Tibial nerve (tissue), 4 donors: ENCODE results near the gene IL1RAP. TPM values are rescaled to one million over a fixed set of nuclear protein-coding genes. Genes with fewer than 3 reads are reported as not detected.

ENCODE experiments used
- DNase-seq, 2 donors: peaks; one replicate each; pipeline ENCODE4 v3.0.0-alpha.2; 2019; ENCODE audit warnings: low spot score in 2 of 2
- H3K27ac ChIP-seq, 4 donors: fragments of 200-600 bp; sonication (generic) in 3 of 4; one replicate each; pipeline ENCODE4 v1.5.1; 2017 to 2019; ENCODE audit warnings: mild to moderate bottlenecking in 1 of 4
- H3K27me3 ChIP-seq, 2 donors: fragments of 200-600 bp; sonication (generic) in 1 of 2; one replicate each; pipeline versions ENCODE4 v1.5.1 to v1.6.0; 2017 to 2019
- H3K36me3 ChIP-seq, 3 donors: fragments of 200-600 bp; sonication (generic); one replicate each; pipeline ENCODE4 v1.5.1; 2018 to 2019
- H3K4me1 ChIP-seq, 4 donors: fragments of 200-600 bp; sonication (generic) in 3 of 4; one replicate each; pipeline ENCODE4 v1.5.1; 2017 to 2019
- H3K4me3 ChIP-seq, 4 donors: fragments of 200-600 bp; sonication (generic) in 3 of 4; one replicate each; pipeline ENCODE4 v1.5.1; 2017 to 2019; ENCODE audit warnings: mild to moderate bottlenecking in 1 of 4, moderate library complexity in 1 of 4
- H3K9me3 ChIP-seq, 4 donors: fragments of 200-600 bp; sonication (generic) in 3 of 4; one replicate each; pipeline ENCODE4 v1.5.1; 2017 to 2019
- EP300 ChIP-seq, 2 donors: sonication (generic); formaldehyde crosslinking; IDR thresholded peaks; one replicate each; pipeline ENCODE4 v1.6.1; 2017; ENCODE audit warnings: antibody characterized with exemption in 2 of 2, mild to moderate bottlenecking in 1 of 2
- POLR2A ChIP-seq, 2 donors: fragments of 450-650 bp; IDR thresholded peaks; one replicate each; pipeline ENCODE4 v1.6.1; 2017; ENCODE audit warnings: antibody characterized with exemption in 2 of 2, mild to moderate bottlenecking in 2 of 2, moderate library complexity in 2 of 2
- WGBS, 2 donors: methylation state at CpG; one replicate each; pipeline ENCODE4 v1.1.5; 2018; 5-methylcytosine and 5-hydroxymethylcytosine counted together
- total RNA-seq, 4 donors: library from RNA; depleted of rRNA; stranded (reverse); fragments of >200 nt; gene quantifications; one replicate each; pipeline ENCODE4 v1.1.0, GENCODE V29; 2016
- TF ChIP-seq, protein P1 (sequence below), 5 experiments: fragments of 200-600 bp in 3 of 5; fragments of 450-650 bp in 2 of 5; sonication (generic) in 3 of 5; IDR thresholded peaks; one replicate each; pipeline ENCODE4 v1.5.1; 2016 to 2019; ENCODE audit warnings: antibody characterized with exemption in 5 of 5, mild to moderate bottlenecking in 3 of 5, moderate library complexity in 2 of 5

The IL1RAP gene
- total RNA-seq, 4 donors from 2014 or later, result 7.2 to 24.5 (median 11.8) TPM

DNA sequence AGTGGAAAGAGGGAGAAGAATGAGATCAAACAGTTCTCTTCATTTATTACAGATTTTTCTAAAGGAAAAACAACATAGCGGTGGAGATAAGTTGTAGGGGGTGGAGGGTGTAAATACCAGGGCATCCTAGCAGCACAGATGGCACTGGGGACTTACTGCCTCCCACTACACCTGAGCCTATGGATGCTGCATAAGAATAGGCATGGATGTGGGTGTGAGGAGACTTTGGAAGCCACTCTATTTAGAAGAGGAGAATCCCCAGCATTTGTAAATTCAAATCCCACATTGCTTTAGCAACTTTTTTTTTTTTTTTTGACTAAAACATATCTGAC, 27.4 kb upstream of the IL1RAP start:
- H3K27ac ChIP-seq, result no peak overlapping the region
- DNase-seq, result no peak
- 4 to 15% methylated on average over 1 of the region's 1 CpG for WGBS, 2 donors
- H3K27me3 ChIP-seq, result no peaks in the 10 kb centered on the region
- H3K9me3 ChIP-seq, result no peaks in the 10 kb centered on the region
- no peak overlapping the region for H3K4me3 ChIP-seq
- H3K36me3 ChIP-seq, result no peaks in the 10 kb centered on the region
- peaks cover 0 to 3% (median 0%) of the 10 kb centered on the region in 4 donors for H3K4me1 ChIP-seq
- no peak for TF ChIP-seq EP300 (IDR thresholded peaks at IDR 0.05)
- TF ChIP-seq POLR2A (IDR thresholded peaks at IDR 0.05), result no peak
- TF ChIP-seq, protein P1, sequence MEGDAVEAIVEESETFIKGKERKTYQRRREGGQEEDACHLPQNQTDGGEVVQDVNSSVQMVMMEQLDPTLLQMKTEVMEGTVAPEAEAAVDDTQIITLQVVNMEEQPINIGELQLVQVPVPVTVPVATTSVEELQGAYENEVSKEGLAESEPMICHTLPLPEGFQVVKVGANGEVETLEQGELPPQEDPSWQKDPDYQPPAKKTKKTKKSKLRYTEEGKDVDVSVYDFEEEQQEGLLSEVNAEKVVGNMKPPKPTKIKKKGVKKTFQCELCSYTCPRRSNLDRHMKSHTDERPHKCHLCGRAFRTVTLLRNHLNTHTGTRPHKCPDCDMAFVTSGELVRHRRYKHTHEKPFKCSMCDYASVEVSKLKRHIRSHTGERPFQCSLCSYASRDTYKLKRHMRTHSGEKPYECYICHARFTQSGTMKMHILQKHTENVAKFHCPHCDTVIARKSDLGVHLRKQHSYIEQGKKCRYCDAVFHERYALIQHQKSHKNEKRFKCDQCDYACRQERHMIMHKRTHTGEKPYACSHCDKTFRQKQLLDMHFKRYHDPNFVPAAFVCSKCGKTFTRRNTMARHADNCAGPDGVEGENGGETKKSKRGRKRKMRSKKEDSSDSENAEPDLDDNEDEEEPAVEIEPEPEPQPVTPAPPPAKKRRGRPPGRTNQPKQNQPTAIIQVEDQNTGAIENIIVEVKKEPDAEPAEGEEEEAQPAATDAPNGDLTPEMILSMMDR (IDR thresholded peaks at IDR 0.05), result no peak

DNA sequence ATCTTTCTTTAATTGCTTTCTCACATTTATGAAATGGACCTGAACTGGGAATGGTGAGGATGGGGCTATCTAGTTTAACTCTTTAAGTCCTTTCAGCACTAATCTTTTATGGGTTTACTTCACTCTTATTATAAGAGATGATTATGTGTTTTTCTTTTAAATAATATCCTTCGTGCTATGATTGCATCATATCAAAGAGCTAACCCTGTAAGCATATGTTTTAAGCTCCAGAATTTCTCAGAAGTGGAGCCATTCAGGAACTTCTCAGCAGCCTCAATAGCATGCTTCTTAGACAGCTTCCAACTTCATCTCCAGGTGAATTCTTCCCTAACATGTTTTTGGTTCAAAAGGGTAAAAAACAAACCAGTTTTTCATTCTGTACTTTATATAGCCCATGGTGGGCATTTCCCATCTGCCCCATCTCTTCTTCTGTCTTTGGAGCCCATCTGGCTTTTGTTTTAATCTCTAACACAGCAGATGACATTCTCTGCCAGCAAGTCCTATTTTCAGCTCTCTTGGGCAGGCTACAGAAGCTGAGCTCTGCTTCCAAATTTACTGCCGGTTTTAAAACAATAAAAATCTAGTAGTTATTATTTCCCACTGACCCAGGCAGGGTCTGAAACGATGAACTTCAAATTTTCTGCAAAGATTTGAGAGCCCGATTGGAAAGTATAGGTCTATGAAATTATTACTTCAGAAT, 26.8 kb upstream of the IL1RAP start:
- DNase-seq, result no peak
- Histone ChIP-seq H3K27me3 (no peaks in the 10 kb centered on the region), H3K4me3 (no peak overlapping the region), H3K36me3 (no peaks in the 10 kb centered on the region), H3K9me3 (no peaks in the 10 kb centered on the region), H3K4me1 (peaks cover 0 to 3% (median 0%) of the 10 kb centered on the region in 4 donors), H3K27ac (no peak overlapping the region)
- WGBS, 2 donors, result 64 to 70% methylated on average over 4 of the region's 4 CpGs
- TF ChIP-seq POLR2A (IDR thresholded peaks at IDR 0.05) (no peak), EP300 (IDR thresholded peaks at IDR 0.05) (no peak)
- TF ChIP-seq, protein P1 (IDR thresholded peaks at IDR 0.05), result no peak

DNA sequence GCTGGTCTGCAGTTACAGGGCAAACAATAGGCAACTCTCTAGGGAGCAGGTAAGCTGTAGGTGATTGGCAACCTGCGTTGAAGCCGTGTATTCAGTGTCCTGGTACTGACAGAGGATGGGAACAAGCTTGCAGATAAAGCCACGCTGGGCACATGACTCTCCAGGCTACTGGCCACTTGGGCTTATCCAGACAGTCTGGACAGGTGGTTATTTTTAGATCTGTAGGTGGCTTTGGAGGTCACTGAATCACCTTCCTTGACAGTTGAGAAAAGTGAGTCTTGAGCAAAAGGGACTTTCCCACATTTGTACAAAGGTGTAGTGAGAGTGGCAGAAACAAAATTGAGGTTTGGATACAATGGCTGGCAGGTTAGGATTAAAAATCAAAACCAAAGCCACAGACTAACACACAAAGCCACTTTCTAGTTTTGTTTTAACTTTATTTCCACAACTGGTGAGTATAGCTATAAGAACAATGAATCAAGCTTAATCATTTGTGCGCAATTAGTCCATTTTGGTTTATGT, 22.3 kb upstream of the IL1RAP start:
- Histone ChIP-seq H3K4me1 (no peaks in the 10 kb centered on the region), H3K4me3 (no peak overlapping the region), H3K27me3 (no peaks in the 10 kb centered on the region), H3K27ac (no peak overlapping the region), H3K36me3 (no peaks in the 10 kb centered on the region), H3K9me3 (no peaks in the 10 kb centered on the region)
- DNase-seq, result no peak
- 75 to 83% methylated on average over 4 of the region's 4 CpGs for WGBS, 2 donors
- TF ChIP-seq, protein P1 (IDR thresholded peaks at IDR 0.05), result no peak
- TF ChIP-seq POLR2A (IDR thresholded peaks at IDR 0.05) (no peak), EP300 (IDR thresholded peaks at IDR 0.05) (no peak)

DNA sequence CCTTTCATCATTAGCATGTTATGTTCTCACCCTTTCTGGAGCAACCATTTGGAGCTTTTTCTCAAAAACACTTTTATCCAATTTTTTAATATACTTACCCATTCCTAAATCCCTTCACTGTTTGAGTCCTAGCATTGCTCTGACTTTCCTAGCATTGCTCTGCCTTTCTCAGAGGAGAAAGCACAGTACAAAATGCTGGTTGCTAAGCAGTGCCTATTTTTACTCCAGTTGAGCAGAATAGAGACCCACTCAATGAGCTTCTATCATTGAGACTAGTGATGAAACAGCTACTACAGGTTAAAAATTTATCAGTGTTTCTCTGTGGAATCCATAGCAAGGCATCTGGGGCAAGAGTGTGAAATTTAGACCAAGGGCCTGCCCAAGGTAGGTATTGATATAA, 21.8 kb upstream of the IL1RAP start:
- H3K9me3 ChIP-seq, result no peaks in the 10 kb centered on the region
- H3K4me3 ChIP-seq, result no peak overlapping the region
- no peaks in the 10 kb centered on the region for H3K36me3 ChIP-seq
- TF ChIP-seq, protein P1 (IDR thresholded peaks at IDR 0.05), result no peak
- TF ChIP-seq POLR2A (IDR thresholded peaks at IDR 0.05) (no peak), EP300 (IDR thresholded peaks at IDR 0.05) (no peak)
- no peak overlapping the region for H3K27ac ChIP-seq
- H3K4me1 ChIP-seq, result no peaks in the 10 kb centered on the region
- DNase-seq, result no peak
- no peaks in the 10 kb centered on the region for H3K27me3 ChIP-seq

DNA sequence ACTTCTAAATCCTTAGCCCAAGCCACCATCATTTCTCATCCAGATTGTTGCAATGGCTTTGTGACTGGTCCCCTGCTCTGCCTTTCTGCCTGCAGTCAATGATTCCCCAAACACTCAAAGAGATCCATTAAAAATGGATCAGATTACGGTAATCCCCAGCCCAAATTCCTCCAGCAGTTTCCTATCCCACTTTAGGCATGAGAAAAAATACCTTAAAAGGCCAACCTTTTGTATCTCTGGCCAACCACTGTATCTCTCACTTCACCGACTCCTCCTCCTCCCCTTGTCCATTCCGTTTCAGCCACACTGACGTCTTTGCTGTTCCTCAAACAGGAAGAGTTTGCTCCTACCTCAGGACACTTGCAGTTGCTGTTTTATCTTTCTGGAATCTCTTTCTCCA, 20.9 kb upstream of the IL1RAP start:
- H3K27me3 ChIP-seq, result no peaks in the 10 kb centered on the region
- H3K4me3 ChIP-seq, result no peak overlapping the region
- TF ChIP-seq, protein P1 (IDR thresholded peaks at IDR 0.05), result no peak
- no peak for TF ChIP-seq POLR2A (IDR thresholded peaks at IDR 0.05)
- TF ChIP-seq EP300 (IDR thresholded peaks at IDR 0.05), result no peak
- H3K27ac ChIP-seq, result no peak overlapping the region
- H3K4me1 ChIP-seq, result no peaks in the 10 kb centered on the region
- no peaks in the 10 kb centered on the region for H3K36me3 ChIP-seq
- DNase-seq, result no peak
- 81 to 86% methylated on average over 4 of the region's 4 CpGs for WGBS, 2 donors
- H3K9me3 ChIP-seq, result no peaks in the 10 kb centered on the region
